NCI-H1694 (cell line): ENCODE data around the gene CTU2.

Source experiments
- DNase-seq: peaks from one replicate; lab custom pipeline; 2025; lab: John Stamatoyannopoulos, UW

The CTU2 gene

DNA sequence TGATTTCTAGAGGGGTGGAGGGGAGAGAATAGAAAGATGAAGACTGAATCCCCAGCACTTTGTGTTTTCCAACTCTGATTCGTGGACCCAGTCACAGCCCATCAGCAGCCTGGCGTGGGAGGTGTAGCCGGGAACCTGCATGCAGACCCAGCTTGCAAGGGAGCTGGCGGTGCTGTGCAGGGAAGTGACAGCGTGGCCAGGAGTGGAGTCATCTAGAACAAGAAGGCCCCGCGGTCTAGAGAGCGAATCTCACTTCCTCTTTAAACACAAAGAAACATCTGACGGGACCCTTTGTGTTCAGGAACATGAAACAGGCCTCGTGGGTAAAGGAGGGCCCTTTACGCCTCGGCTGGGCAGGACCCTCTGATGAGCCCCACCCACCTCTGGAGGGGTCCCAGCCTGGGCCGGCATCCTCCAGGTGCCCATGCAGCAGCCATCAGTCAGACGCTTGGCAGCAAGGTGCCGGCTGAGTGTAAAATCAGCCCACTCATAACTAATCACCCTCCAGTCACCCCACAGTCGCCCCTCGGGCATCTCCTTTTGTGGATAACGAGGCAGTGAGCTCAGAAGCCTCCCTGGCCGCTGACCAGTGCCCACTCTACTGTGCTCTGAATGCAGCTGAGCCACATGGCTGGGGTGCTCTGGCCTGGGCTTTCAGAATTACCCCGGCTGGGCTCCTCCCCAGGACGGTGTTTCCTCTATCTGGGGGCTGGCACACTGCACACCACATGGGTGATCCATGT, 24.4 kb upstream of the CTU2 start:
- no peak for DNase-seq

DNA sequence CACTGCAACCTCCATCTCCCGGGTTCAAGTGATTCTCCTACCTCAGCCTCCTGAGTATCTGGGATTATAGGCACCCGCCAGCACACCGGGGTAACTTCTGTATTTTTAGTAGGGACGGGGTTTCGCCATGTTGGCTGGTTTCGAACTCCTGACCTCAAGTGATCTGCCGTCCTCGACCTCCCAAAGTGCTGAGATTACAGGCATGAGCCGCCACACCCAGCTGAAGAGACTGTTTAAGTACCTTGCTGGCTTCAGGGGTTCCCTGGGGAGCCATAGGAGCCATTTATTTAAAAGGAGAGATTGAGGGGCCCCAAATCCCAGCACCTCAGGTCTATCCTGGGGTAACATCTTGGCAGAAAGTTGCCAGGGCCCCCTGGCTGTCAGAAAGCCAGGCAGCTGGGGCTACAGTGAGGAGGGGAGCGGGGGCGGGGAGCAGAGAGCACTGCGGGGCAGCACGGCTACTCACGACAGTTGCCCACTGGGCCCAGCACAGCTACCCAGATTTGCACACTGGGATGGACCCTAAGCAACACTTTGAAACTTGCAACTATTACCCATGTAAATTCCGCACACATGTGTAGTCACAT, 21.6 kb upstream of the CTU2 start:
- DNase-seq: no peak

DNA sequence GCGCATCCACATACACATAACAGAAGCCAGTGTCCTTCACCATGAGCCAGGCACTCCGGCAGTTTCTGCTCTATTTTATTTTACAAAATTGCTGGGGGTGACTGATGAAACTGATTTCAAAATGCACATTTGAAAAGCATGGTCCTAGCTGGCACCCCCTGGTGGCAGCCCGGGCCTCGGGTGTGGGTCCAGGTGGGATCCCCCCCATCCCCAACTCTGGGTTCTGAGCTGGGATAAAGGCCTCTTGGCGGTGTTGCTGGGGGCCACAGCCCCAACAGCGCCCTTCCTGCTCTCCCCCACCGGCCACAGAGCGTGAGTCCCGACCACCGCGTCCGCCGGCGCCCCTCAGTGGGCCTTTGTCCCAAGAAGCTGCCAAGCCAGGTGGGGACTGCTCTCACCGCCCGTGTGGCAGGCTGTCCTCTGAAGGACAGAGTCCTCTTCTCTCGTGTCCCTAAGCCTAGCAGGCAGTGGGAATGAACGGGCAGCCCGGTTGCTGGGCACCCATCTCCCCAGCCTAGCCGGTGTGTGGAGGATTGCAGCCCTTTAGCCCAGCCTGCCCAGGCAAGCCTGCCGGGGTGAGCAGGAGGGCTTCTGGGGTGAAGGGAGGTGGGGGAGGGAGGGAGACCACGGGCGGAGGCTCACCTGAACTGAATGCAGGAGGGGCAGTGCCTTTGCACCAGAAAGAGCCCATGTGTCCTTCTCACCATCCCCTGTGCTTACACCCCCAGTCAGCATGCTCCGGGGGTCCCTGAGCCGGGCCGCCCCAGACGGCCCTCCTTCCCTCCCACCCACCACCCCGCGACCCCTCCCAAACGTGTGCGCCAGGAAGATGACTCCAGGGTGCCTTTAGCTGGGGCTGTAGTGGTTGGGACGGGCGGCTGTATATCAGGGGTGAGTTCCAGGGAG, 20.9 kb upstream of the CTU2 start:
- DNase-seq: no peak

DNA sequence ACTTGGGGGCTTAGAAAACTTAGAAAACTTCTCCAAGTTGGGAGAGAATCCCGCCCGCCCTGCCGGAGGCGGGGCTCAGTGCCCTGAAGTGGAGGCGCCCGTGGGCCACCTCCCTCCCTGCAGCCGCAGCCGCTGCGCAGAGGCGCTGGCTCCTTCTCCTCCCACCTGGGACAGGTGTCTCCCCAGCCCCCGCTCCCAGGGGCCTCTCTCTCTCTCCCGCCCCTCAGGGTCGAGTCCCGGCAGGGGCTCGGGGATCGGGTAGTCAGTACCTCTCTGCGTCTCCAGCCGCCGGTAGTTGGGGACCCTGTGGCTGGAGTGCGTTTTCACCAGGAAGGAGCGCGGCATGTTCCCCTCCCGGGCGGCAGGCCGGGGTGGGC, 20.3 kb upstream of the CTU2 start:
- DNase-seq: no peak

DNA sequence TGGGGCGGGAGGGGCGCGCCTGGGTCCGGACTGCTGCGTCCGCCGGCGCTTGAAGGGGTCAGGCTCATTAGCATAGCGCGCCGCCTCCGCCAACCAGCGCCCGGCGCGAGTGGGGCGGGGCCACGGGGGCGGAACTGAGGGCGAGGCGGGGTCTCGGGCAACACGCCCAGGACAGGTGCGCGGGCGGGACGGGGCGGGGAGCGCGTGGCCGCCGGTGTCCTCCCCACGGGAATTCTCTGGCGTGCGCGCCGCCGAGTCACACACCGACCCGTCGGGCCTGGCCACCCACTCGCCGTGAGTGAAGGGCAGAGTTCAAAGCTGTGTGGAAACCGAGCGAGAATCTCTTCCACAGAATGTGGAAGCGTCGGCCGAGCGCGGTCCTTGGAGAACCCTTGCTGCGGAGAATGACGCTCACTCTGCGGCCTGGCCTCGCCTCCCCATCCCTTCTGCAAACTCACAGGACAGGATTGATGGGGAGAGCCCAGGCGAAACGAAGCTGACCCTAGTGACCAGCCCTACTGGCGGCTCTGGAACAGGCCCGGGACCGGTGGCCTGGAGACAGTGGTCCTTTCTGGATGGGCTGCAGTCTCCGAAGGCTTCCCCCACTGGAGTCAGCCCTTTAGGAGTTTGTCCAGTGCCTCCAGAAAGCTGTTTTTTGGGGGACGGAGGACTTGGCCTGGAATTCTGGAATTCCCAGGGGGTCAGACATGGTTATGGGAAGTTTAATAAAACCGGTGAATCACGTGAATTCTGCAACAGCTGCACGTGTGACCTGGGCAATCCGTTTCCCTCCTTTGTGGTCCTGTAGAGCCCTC, 19.7 kb upstream of the CTU2 start, which contains the start of gene SNAI3:
Gene SNAI3 (minus strand): TSS at position 69 of the 815 bp plus-strand sequence. CDS start 101 bp downstream, outside the sequence.
- DNase-seq: no peak

DNA sequence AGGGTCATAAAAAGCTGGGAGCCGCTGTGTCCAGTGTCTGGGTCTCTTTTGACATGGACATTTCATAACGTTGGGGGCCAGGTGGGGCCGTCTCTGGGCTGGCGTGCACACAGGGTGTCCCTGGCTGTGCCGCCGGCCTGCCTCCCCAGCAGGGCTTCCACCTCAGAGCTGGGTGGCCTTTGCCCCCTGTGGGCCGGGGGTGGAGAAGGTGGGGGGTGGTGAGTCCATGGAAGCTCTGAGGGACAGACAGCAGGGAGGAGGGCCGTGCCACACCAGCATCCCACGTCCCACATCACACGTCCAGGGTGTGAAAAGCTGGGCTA, 19.1 kb upstream of the CTU2 start:
- no peak for DNase-seq

DNA sequence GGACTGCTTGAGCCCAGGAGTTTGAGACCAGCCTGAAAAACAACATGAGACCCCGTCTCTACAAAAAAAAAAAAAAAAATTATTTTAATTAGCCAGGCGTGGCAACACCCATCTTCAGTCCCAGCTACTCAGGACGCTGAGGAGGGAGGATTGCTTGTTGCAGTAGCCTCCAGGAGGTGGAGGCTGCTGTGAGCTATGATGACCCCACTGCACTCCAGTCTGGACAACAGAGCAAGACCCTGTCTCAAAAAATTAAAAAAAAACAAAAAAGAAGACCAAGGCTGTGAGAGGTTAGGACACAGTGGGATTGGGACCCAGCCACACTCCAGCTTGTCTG, 18.7 kb upstream of the CTU2 start:
- DNase-seq: no peak

DNA sequence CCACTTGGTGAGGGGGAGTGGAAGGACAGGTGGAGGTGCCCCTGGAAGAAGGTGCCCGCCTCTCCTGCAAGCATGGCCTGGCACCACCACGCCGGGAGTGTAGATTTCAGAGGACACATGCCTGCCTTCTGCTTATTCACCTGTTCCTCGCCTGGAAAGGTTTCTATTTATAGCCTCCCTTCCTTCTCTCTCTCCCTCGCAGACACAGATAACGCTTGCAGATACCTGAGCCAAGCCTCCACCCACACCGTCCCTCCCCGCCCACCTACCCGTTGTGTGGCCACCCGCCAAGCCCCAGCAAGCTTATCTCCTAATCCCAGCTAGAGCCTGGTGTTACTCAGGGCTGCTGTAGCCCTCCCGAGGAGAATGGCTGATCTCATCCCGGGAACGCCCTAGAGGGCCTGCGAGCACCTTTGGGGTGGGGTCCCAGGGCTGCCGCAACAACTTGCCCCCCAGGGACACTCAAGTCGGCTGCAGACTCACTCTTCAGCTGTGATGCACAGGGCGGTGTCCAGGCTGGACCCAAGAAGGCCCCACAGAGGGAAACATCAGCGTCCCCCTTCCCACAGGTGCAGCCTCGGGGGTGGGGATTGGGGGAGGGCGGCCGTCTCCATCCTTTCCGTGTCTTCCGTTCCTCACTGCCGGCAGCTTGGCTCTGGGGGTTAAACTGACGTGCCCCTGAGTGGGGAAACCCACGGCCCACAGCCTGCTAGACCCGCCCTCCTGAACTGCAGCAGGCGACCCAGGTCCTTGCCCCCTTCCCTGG, 18.1 kb upstream of the CTU2 start:
- no peak for DNase-seq

DNA sequence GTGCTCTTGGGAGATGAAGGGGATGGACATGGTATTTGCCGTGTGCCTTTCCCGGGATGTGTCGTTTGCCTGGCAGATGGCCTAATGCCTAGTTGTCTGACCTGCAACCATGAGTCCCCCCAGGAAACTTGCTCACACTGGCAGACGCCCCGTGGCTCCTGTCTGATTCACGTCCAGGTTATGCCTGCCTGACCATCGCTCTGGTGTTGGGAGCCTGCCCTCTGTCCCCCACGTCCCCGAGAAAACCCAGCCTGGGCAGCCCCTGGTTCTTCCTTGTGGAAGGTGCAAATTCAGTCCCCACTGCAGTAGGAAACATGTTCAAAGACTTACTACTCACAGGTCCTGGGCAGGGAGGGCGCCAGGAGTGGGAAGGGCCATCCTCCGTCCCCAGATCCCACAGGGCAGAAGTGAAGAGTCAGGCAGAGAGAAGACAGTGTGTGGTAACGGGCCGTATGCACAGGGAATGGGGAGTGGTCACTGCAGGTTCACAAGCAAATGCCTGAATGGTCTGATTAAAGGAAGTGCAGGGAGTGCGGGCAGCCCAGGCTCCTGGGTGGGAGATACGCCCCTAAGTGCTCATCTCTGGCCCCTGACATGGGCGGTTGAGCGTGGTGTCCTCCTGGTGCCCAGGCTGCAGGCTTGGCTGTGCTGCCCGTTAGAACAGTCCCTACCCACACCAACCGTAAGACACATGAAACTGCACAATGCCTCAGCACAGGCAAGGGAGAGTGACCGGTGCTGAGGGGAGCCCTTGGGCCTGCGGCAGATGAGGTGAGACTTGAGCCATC, 15.8 kb upstream of the CTU2 start:
- no peak for DNase-seq

DNA sequence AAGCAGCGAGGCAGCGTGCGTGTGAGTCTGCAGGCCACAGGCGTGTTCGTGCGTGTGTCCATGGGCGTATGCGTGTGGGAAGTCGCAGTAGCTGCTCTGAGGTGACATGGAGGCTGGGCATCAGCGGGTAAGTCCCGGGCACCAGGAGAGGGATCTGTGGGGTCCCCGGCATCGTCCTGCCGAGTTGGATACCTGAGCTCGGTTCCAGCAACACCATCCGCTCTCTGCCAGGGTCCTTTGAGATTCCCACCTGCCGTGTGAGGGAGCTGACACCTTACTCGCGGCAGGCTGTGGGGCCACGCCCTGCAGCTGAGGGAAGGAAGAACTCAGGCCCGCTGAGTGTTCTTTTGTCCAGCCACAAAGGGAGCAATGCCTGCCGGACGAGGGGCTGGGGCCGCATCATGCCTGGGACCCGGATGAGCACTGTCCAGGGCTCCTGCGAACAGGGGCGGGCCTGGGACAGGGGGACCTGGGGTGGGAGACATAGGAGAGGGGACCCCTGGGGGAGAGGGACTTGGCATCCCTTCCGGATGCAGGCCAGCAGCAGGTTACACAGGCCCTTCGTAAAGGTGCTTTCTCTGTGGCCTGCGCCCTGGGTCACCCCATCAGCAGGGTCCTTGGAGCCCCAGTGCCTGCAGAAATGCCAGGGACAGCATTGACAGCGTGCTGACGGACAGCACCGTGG, 15.0 kb upstream of the CTU2 start:
- no peak for DNase-seq

DNA sequence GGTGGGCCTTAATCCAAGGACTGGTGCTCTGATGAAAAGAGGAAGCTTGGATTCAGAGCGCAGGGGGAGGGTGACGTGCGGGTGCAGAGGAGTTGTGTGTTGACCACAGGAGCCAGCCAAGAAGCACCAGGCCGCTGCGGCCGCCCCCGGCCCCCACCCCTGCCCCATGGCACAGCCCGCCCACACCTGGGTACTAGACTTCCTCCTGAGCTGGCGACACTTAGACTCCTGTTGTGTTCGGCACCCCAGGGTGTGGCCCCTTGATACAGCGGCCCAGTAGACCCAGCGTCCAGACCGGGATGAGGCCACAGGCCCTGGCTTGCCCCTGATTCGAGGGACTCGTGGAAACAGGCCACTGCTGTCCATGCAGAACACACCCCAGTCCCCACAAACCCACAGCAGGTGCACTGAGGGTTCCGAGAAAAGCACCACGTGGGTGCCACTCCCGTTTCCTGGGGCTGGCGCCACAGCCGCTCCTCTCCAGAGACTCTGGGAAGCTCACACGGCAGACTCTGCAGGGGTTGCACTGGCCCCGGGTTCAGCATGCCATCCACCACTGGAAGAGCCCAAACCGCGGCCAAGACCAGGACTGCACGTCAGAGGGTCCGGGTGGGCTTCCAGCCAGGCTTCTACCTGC, 14.3 kb upstream of the CTU2 start:
- DNase-seq: no peak

DNA sequence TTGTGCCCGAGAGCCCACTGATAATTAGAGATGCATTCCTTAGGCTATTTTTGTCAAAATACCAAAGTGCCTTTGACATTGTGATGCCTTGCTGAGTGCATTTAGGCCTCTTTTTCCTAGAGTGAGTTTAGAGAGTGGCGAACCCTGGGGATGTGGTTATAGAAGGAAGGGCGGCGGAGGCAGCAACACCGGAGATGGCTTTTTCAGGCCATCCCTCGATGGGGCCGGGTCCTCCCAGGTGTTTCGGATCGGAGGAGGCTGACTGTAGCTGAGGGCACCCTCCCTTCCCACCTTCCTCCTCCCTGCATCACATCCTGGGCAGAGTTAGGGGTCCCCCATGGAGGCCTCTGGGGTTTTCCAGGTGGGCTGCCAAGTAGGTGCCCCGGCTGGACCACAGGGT, 13.4 kb upstream of the CTU2 start:
- no peak for DNase-seq

DNA sequence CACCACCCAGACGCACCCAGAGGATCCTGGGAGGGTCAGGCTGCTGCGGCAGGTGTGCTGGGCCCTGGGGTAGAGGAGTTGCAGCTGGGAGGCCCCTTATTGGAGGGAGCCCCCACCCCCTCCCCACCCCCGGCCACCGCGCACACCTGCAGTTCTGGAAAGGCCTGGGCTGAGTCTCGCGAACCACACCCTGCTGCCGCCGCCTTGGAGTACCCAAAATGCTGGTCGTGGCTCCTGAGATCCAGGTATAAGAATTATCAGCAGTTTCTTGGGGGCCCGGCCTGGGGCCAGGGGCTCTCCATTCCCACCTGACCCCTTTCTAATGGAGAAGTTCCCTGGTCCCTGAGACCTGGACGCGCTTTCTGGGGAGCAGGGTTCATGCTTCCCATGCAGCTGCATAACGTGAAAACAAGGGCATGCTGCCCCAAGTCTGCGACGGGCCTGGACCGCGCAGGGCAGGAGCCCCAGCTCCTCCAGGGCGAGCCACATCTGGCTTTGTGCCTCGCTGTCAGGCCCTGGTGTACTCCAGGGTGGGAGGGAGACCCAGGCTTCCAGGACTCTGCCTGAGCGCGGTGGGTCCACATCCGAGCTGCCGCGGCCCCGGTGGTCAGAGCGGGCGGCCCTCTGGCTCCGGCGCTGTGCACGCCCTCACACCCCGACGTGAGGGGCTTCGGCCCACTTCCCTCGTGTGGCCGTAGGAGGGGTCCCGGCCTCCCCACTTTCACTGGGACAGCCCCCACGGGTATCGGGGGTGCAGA, 12.7 kb upstream of the CTU2 start:
- no peak for DNase-seq

DNA sequence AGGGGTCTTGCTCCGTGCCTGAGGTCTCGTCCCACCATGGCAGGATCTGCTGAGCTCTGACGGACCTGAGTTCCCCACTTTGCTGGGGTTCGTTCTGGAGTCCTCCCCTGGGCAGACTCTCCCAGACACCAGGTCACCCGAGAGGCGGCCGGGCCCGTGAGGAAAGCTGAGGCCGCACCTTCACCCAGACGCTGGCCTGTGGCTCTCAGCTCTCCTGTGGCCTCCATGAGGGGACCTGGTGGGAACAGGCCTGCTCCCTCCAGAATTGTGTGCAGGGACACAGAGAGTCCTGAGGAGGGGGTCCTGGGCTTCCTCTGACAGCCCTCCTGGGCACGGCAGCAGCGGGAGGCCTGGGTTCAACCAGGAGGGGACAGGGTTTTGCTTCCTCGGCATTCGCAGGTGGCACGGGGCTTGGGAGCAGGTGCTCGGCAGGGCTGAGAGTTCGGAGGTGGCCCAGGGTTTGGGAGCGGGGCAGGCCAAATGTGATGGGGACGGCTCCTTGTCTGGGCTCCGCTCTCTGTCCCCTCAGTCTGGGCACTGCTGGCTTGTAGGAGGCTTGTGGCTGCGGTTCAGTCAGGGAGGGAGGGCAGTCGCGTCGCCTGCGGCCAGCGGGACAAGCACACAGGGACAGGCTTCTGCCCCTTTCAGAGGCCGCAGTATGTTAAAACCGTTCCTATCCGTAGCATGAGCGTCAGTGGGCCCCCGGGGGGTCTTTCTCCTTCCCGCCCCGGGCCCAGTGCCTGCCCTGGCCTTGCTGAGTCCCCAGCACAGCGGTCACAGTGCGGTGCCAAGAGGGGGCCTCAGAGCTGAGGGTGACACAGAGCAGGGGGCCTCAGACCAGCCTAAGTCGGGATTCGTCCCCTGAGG, 11.8 kb upstream of the CTU2 start:
- DNase-seq: no peak

DNA sequence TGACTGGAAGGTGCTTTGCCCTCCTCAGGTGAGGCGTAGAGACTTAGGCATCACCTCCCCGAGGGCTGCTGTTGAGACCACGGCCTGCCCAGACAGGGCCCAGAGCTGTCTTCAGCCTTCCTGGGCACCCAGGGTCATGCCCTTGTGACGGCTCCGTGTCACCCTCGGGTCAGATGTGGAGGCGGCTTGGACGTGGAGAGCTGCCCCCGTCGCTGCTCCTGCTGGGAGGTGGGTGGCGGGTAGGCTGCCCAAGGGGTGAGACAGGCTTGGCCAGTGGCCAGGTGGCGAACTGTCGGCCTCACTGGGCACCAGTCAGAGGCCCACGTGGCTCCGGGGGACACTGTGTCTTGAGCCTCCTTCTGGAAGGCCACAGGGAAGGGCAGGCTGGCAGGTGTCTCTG, 11.1 kb upstream of the CTU2 start:
- DNase-seq: no peak

DNA sequence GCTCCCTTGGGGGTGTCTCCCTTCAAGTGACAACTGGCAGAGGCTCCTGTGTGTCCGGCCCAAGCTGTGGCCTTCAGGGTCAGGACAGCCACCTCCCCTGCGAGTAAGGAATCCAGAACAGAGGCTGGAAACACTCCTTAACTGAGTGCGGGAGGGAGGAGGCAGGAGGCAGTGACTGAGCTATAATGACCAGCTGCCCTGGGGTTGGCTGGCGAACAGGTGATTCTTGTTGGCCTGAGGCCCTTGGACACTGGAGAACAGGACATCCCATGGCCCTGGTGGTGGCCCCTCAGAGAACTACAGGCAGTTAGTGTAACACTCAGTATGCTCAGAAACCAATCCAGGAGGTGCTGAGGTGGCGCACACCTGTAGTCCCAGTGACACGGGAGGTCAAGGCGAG, 10.6 kb upstream of the CTU2 start:
- no peak for DNase-seq

DNA sequence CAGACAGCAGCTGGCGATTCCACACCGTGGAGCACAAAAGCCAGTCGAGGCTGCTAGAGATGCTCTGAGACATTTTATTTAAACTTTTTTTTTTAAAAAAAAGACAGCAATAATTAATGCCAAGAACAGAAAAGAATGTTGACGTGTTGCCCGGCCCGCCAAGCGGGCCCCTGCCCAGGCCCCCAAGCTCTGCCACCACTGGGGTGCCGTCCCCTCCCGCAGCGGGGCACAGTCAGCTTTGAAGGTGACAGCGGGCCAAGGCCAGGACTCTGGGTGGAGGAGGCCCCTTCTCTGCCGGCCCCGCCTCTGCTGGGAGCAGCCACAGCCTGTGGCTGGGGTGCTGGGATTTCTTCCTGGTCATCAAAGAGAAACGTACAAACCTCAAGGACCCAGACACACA, 9.9 kb upstream of the CTU2 start:
- DNase-seq: no peak
